Measurements from ENCODE around the gene SLC35F3. TPM values are rescaled to one million over a fixed set of nuclear protein-coding genes. Genes with fewer than 3 reads are reported as not detected.
"Not testable (repeated sequence)": the region's sequence is repeated elsewhere in the genome, so short reads cannot be mapped to it uniquely, and the experiment has no call there.

The SLC35F3 gene
- total and polyA plus RNA-seq, 2 donors, result 0.04 to 0.32 TPM

DNA sequence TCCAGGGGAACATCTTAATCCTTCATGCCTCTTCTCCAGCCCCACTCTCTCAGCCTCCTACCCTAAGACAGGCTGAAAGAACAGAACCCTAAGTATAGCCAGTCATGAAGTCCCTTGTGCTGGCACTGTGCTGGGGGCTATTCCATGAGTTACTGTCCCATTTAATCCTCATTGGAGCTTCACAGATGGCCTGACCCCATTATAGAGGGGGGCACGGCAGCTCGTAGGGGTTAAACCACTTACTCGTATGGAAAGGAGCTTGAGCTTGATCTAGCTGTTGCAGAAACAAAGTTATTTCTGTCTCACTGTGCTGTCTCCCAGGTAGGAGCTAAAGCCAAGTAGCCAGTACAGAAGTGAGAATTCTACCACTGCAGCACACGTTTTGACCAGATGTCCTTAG is 265.6 kb downstream of the SLC35F3 start:
- Histone ChIP-seq H3K36me3 (ENCODE audit: insufficient read depth) (no peaks in the 10 kb centered on the region), H3K4me1 (ENCODE audit: insufficient read depth) (no peaks in the 10 kb centered on the region), H3K4me3 (ENCODE audit: low read depth, low read length) (no peak overlapping the region), H3K27ac (ENCODE audit: low read depth) (no peak overlapping the region)
- 77% methylated on average over 4 of the region's 4 CpGs for WGBS
- DNase-seq (ENCODE audit: extremely low spot score), result no peak

DNA sequence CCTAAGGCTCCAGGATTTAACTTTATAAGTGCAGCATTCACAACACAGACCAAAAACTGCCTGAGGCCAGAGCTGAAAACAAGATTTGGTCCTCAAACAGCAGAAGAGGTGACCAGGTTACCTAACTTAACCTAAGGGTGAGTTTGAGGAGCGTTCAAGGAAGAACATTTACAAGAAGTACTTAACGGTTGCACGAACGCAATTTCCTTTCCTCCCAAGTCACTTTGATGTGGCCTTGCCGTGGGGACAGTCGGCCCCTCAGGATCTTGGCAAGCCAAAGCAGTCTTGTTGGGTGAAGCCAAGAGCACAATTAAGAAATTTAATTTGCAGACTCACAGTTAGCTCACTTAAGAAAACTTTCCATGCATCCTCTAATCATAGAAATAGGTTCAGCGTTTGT is 266.1 kb downstream of the SLC35F3 start:
- no peaks in the 10 kb centered on the region for H3K4me1 ChIP-seq (ENCODE audit: insufficient read depth)
- H3K27ac ChIP-seq (ENCODE audit: low read depth), result no peak overlapping the region
- no peak overlapping the region for H3K4me3 ChIP-seq (ENCODE audit: low read depth, low read length)
- no peaks in the 10 kb centered on the region for H3K36me3 ChIP-seq (ENCODE audit: insufficient read depth)
- no peak for DNase-seq (ENCODE audit: extremely low spot score)
- WGBS, result 53% methylated on average over 7 of the region's 7 CpGs

DNA sequence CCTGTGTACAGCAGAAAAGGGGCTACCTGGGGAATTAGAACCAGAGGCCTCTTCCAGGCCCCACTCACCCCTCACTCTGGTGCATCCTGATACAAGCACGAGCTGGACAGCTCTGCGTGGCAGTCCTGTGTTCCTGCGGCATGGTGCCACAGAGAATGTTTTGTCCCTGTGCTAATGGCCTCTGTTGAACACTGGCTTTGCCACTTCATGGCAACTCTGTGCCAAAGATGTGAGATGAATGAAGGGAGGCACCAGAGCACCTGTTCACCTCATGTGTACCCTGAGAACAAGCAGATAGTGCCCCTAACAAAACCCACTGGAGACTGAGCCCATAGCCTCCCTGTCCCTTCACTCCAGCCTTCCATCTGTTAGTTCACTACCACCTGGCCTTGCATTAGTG is 269.5 kb downstream of the SLC35F3 start:
- DNase-seq (ENCODE audit: extremely low spot score), result no peak
- no peaks in the 10 kb centered on the region for H3K4me1 ChIP-seq (ENCODE audit: insufficient read depth)
- 65% methylated on average over 3 of the region's 3 CpGs for WGBS
- H3K4me3 ChIP-seq (ENCODE audit: low read depth, low read length), result no peak overlapping the region
- no peak overlapping the region for H3K27ac ChIP-seq (ENCODE audit: low read depth)
- H3K36me3 ChIP-seq (ENCODE audit: insufficient read depth), result no peaks in the 10 kb centered on the region

DNA sequence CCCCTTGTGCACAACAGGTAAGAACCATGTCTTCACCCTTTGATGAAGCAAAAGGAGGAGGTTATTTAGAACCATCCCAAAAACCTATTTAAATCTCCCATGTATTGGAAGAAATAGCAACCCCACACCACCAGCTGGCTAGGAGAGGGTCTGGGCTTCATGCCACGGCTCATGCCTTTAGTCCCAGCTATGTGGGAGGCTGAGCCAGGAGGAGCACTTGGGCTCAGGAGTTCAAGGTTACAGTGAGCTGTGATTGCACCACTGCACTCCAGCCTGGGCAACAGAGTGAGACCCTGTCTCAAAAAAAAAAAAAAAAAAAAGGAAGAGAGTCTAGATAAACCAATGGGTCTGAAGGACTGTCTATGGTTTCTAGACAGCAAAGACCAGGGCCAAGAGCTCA is 270.9 kb downstream of the SLC35F3 start:
- Histone ChIP-seq H3K4me1 (ENCODE audit: insufficient read depth) (no peaks in the 10 kb centered on the region), H3K36me3 (ENCODE audit: insufficient read depth) (no peaks in the 10 kb centered on the region), H3K27ac (ENCODE audit: low read depth) (no peak overlapping the region), H3K4me3 (ENCODE audit: low read depth, low read length) (no peak overlapping the region)
- WGBS, result 67% methylated on average over 1 of the region's 1 CpG
- DNase-seq (ENCODE audit: extremely low spot score), result no peak

DNA sequence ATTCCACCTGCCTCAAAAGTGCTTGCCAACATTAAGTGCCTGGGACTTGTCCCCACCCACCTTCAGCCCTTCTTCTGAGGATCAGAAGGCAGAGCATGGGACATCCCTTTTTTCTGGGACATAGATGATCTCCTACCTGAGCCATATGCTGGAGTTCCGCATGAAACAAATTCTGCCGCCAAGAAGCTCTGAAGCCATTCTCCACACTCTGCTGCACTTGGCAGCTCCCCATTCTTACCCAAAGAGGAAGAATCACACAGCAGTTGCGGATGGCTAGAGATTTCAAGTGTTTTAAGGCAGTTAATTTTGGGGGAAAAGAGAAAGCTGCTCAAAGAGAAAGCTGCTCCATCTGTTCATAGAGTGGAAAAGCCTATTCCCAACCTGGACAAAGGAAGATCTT is 271.5 kb downstream of the SLC35F3 start:
- DNase-seq (ENCODE audit: extremely low spot score), result no peak
- Histone ChIP-seq H3K36me3 (ENCODE audit: insufficient read depth) (no peaks in the 10 kb centered on the region), H3K27ac (ENCODE audit: low read depth) (no peak overlapping the region), H3K4me1 (ENCODE audit: insufficient read depth) (no peaks in the 10 kb centered on the region), H3K4me3 (ENCODE audit: low read depth, low read length) (no peak overlapping the region)
- 88% methylated on average over 3 of the region's 3 CpGs for WGBS

DNA sequence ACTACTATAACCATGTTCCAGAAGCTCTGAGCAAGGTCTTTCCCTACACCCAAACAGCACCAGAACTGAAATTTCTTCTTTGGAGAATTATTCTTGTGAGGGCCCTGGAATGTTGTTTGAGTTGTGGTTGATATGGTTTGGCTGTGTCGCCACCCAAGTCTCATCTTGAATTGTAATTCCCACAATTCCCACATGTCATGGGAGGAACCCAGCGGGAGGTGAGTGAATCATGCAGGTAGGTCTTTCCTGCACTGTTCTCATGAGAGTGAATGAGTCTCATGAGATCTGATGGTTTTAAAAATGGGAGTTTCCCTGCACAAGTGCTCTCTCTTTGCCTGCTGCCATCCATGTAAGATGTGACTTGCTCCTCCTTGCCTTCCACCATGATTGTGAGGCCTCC is 272.4 kb downstream of the SLC35F3 start:
- WGBS, result 91% methylated on average over 2 of the region's 2 CpGs
- not testable (repeated sequence) for DNase-seq (ENCODE audit: extremely low spot score); H3K4me1 ChIP-seq (ENCODE audit: insufficient read depth); H3K27ac ChIP-seq (ENCODE audit: low read depth); H3K36me3 ChIP-seq (ENCODE audit: insufficient read depth); H3K4me3 ChIP-seq (ENCODE audit: low read depth, low read length)

DNA sequence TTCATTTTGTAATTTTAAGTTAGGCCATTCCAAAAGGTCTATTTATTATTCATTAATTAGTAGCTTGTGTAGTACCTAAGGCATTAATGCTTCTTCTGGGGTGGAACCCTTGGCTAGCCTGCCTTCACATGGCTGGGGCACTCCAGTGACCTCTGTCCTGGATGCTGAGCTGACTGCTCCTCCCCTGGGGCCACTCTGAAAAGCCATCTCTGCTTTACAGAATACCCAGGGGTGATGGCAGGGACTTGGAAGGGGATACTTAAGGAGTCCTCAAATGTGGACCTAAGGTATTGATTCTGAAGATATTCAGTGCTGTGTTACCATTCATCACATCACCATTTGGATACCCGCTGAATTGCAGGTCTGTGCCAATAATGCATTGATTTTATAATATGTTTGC is 281.0 kb downstream of the SLC35F3 start:
- H3K36me3 ChIP-seq (ENCODE audit: insufficient read depth), result no peaks in the 10 kb centered on the region
- H3K4me1 ChIP-seq (ENCODE audit: insufficient read depth), result no peaks in the 10 kb centered on the region
- 94% methylated on average over 1 of the region's 1 CpG for WGBS
- no peak overlapping the region for H3K27ac ChIP-seq (ENCODE audit: low read depth)
- no peak overlapping the region for H3K4me3 ChIP-seq (ENCODE audit: low read depth, low read length)
- DNase-seq (ENCODE audit: extremely low spot score), result no peak

DNA sequence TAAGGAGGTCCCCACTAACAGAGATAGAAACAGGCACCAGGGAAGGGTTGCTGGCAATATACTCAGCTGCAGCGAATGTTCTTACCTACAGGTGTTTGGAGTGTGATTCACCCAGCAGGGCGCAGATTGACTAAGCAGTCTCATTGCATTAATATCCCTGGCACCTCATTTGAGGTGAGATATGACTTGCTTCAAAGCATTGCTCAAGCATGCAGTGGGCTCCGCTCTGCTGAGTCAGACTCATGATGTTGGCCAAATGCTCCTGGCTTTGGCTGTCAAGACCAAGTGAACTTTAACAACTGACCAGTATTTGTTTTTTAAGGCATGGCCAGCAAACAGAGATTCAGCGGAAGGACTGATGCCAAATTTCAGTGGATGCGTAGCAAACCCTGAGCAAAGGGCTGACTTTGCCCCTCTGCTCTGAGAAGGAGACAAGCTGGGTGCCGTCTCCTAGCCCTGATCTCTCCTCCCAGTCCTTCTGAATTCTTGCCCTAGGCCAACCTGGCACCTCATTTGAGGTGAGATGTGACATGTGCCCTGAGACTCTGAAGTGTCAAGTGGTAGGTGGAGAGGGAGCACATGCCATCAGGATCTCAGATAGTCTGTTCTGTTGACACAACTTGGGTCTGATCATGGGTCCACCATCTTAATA is 281.7 kb downstream of the SLC35F3 start:
- Histone ChIP-seq H3K27ac (ENCODE audit: low read depth) (no peak overlapping the region), H3K4me3 (ENCODE audit: low read depth, low read length) (no peak overlapping the region), H3K4me1 (ENCODE audit: insufficient read depth) (no peaks in the 10 kb centered on the region), H3K36me3 (ENCODE audit: insufficient read depth) (no peaks in the 10 kb centered on the region)
- DNase-seq (ENCODE audit: extremely low spot score), result no peak
- 82% methylated on average over 6 of the region's 6 CpGs for WGBS

DNA sequence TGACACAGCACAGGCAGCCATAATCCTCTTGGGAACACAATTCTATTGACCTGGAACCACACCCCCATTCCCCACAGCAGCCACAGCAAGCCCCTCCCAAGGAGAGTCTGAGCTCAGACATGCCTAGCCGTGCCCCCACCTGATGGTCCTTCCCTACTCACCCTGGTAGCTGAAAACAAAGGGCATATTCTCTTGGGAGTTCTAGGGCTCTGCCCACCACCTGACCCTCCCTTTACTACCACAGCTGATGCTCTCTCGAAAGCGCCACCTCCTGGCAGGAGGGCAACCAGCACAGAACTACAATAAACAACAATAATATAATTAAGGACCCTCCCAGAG is 283.9 kb downstream of the SLC35F3 start:
- 48% methylated on average over 3 of the region's 3 CpGs for WGBS
- DNase-seq (ENCODE audit: extremely low spot score), result no peak
- Histone ChIP-seq H3K27ac (ENCODE audit: low read depth) (no peak overlapping the region), H3K4me3 (ENCODE audit: low read depth, low read length) (no peak overlapping the region), H3K36me3 (ENCODE audit: insufficient read depth) (no peaks in the 10 kb centered on the region), H3K4me1 (ENCODE audit: insufficient read depth) (no peaks in the 10 kb centered on the region)

DNA sequence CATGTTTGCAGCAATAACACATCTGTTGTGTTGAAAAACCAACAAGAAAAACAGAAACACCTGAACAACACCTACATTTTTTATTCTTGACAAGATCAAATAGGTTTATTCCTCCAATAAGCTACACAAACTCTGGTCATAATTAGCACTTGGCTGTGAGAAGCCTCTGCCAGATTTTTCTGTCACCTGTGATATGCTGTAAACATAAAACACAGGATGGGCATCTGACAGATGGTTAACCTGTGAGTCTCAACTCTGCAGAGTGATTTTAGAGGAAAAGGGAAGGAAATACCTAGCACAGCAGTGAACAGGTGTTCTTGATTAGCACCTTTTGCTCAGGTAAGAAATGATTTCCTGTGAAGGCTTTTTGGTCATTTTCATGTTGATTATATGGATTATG is 293.4 kb downstream of the SLC35F3 start:
- Histone ChIP-seq H3K27ac (ENCODE audit: low read depth) (no peak overlapping the region), H3K36me3 (ENCODE audit: insufficient read depth) (no peaks in the 10 kb centered on the region), H3K4me1 (ENCODE audit: insufficient read depth) (no peaks in the 10 kb centered on the region), H3K4me3 (ENCODE audit: low read depth, low read length) (no peak overlapping the region)
- DNase-seq (ENCODE audit: extremely low spot score), result no peak

DNA sequence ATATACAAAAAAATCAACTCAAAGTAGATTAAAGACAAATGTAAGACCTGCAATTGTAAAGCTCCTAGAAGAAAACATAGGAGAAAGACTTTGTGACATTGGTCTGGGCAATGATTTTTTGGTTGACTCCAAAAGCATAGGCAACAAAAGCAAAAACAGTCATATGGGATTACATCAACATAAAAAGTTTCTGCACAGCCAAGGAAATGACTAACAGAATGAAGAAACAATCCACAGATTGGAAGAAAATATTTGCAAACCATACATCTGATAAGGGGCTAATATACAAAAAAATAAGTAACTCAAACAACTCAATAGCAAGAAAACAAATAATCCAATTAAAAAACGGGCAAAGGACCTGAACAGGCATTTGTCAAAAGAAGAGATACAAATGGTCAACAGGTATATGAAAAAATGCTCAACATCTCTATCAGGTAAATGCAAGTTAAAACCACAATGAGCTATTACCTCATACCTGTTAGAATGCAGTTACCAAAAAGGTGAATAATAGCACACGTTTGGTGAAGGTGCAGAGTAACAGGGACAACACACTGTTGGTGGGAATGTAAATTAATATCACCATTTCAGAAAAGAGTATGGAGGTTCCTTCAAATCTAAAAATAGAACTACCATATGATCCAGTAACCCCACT is 295.1 kb downstream of the SLC35F3 start:
- 74% methylated on average over 2 of the region's 2 CpGs for WGBS

DNA sequence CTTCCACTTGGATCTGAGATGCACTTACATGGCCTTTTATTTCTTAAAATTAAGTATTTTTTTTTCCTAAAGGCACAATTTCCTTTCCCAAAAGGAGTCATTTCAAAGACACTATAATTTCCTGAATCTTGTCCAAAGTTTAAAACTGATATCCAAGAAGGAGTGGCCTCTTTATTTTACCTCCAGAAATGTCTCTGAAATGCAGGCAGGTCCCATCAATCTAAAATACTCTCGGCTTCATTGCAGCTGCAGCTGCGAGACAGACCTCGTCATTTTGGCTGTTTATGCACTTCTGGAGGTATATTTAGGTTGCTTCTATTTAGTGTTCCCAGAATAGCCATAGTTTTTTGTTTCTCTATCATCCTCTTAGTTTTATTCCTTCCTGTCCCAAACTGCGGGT is 296.1 kb downstream of the SLC35F3 start:
- Histone ChIP-seq H3K27ac (ENCODE audit: low read depth) (no peak overlapping the region), H3K36me3 (ENCODE audit: insufficient read depth) (no peaks in the 10 kb centered on the region), H3K4me1 (ENCODE audit: insufficient read depth) (no peaks in the 10 kb centered on the region), H3K4me3 (ENCODE audit: low read depth, low read length) (no peak overlapping the region)
- no peak for DNase-seq (ENCODE audit: extremely low spot score)
- 76% methylated on average over 4 of the region's 4 CpGs for WGBS

More for the DNA sequence above, 295.1 kb downstream of the SLC35F3 start:
- no peak overlapping the region for H3K27ac ChIP-seq (ENCODE audit: low read depth)
- no peaks in the 10 kb centered on the region for H3K4me1 ChIP-seq (ENCODE audit: insufficient read depth)
- DNase-seq (ENCODE audit: extremely low spot score), result no peak
- no peak overlapping the region for H3K4me3 ChIP-seq (ENCODE audit: low read depth, low read length)
- H3K36me3 ChIP-seq (ENCODE audit: insufficient read depth), result no peaks in the 10 kb centered on the region

DNA sequence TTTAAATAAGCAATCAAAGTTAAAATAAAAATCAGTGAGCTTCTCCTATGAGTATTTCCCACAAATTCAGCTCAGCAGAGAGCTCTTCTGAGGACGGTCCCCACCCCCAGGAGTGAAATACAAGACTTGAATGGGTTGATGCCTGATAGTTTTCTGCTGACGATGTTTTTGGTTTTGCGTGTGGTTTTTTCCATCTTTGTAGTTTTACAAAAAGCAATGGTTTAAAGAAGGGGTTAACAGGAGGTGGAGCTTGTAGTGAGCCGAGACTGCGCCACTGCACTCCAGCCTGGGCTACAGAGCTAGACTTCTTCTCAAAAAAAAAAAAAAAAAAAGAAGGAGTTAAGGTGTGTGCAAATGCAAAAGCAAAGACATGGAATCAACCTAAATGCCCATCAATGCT is 297.1 kb downstream of the SLC35F3 start:
- Histone ChIP-seq H3K27ac (ENCODE audit: low read depth) (no peak overlapping the region), H3K36me3 (ENCODE audit: insufficient read depth) (no peaks in the 10 kb centered on the region), H3K4me3 (ENCODE audit: low read depth, low read length) (no peak overlapping the region), H3K4me1 (ENCODE audit: insufficient read depth) (no peaks in the 10 kb centered on the region)
- no peak for DNase-seq (ENCODE audit: extremely low spot score)
- WGBS, result 65% methylated on average over 5 of the region's 5 CpGs

DNA sequence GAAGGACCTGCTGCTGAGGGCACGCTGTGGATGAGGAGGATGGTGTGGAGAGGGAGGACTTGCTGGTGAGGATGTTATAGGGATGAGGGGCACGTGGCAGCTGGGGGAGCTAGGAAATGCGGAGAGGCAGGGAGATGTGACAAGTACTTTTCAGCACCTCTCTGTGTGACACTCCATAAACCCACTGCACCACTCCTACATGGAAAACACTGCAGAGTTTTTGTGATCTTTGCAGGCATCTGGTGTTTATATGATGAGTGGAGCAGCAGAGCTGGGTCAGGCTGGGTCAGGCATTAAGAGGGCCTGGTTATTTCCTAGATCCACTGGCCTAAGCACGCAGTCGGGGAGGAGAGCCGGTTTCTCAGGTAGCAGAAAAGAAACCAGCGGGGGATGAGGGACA is 301.5 kb downstream of the SLC35F3 start:
- no peak overlapping the region for H3K4me3 ChIP-seq (ENCODE audit: low read depth, low read length)
- no peaks in the 10 kb centered on the region for H3K36me3 ChIP-seq (ENCODE audit: insufficient read depth)
- H3K27ac ChIP-seq (ENCODE audit: low read depth), result no peak overlapping the region
- 25% methylated on average over 7 of the region's 7 CpGs for WGBS
- no peak for DNase-seq (ENCODE audit: extremely low spot score)
- no peaks in the 10 kb centered on the region for H3K4me1 ChIP-seq (ENCODE audit: insufficient read depth)
